ENCODE data around the gene DHX40.
A peak's percentile ranks its signal among the peaks of the same experiment; 100 is the strongest.
"Not testable (repeated sequence)": the region's sequence is repeated elsewhere in the genome, so short reads cannot be mapped to it uniquely, and the experiment has no call there.

Gene DHX40

GRCh38 chr17:59565171-59565958 is at the start of gene DHX40:
Gene DHX40, plus strand, starts transcription at chr17:59565610. Its CDS starts 62 bp downstream, at chr17:59565672.
- DNase-seq (ENCODE audit: low read depth) = peak; percentile 97

GRCh38 chr17:59516451-59516850 is 49.0 kb upstream of the DHX40 start:
- no peak for DNase-seq (ENCODE audit: low read depth)

GRCh38 chr17:59519132-59519531 is 46.3 kb upstream of the DHX40 start:
- DNase-seq (ENCODE audit: low read depth) = no peak

- no peak for DNase-seq (ENCODE audit: low read depth)
Observed at GRCh38 chr17:59520251-59520650, 45.2 kb upstream of the DHX40 start.

GRCh38 chr17:59521465-59522126 is 43.8 kb upstream of the DHX40 start:
- peak; percentile 75 for DNase-seq (ENCODE audit: low read depth)

- DNase-seq (ENCODE audit: low read depth) = not testable (repeated sequence)
Observed at GRCh38 chr17:59524930-59525329, 40.5 kb upstream of the DHX40 start.

GRCh38 chr17:59525668-59526067 is 39.7 kb upstream of the DHX40 start:
- no peak for DNase-seq (ENCODE audit: low read depth)

GRCh38 chr17:59526451-59526850 is 39.0 kb upstream of the DHX40 start:
- DNase-seq (ENCODE audit: low read depth) = no peak

GRCh38 chr17:59527325-59527917 is 38.0 kb upstream of the DHX40 start:
- peak; percentile 13 for DNase-seq (ENCODE audit: low read depth)

GRCh38 chr17:59527931-59528330 is 37.5 kb upstream of the DHX40 start:
- DNase-seq (ENCODE audit: low read depth) = no peak

- DNase-seq (ENCODE audit: low read depth) = no peak
Observed at GRCh38 chr17:59530531-59530930, 34.9 kb upstream of the DHX40 start.

GRCh38 chr17:59533694-59534093 is 31.7 kb upstream of the DHX40 start:
- DNase-seq (ENCODE audit: low read depth) = no peak

GRCh38 chr17:59534583-59534982 is 30.8 kb upstream of the DHX40 start:
- DNase-seq (ENCODE audit: low read depth) = peak; percentile 49

- no peak for DNase-seq (ENCODE audit: low read depth)
Observed at GRCh38 chr17:59538195-59538909, 27.1 kb upstream of the DHX40 start.

GRCh38 chr17:59542960-59543635 is 22.3 kb upstream of the DHX40 start:
- DNase-seq (ENCODE audit: low read depth) = no peak

GRCh38 chr17:59545942-59546341 is 19.5 kb upstream of the DHX40 start:
- DNase-seq (ENCODE audit: low read depth) = no peak

GRCh38 chr17:59547131-59547915 is 18.1 kb upstream of the DHX40 start:
- DNase-seq (ENCODE audit: low read depth) = no peak

- not testable (repeated sequence) for DNase-seq (ENCODE audit: low read depth)
Observed at GRCh38 chr17:59548985-59549384, 16.4 kb upstream of the DHX40 start.

GRCh38 chr17:59550703-59551102 is 14.7 kb upstream of the DHX40 start:
- DNase-seq (ENCODE audit: low read depth) = no peak

GRCh38 chr17:59558039-59558438 is 7.4 kb upstream of the DHX40 start:
- no peak for DNase-seq (ENCODE audit: low read depth)

GRCh38 chr17:59558953-59559352 is 6.5 kb upstream of the DHX40 start:
- DNase-seq (ENCODE audit: low read depth) = peak; percentile 44

Data from ELR (cell line).